ENCODE measurements around the gene ACVRL1.

Gene ACVRL1

DNA sequence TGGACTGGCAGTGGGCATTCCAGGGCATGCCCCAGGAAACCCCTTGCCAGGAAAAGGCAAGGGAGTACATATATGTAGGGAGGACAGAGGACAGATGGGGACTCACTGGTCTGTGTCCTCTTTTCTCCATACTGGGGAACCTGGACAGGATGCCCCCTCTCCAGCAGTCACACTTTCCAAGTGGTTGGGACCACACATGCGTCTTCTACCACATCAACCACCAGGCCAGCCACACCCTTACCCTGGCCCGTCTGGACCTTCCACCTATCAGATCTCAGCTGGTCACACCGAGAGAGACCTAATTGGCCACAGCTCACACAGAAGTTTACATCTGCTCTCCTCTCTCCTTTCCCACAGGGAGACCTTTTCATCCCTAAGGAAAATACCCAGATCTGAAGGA, 11.1 kb upstream of the ACVRL1 start:
- no peak for DNase-seq (ENCODE audit: extremely low read depth in 1 of 2, low read depth in 1 of 2)

GRCh38 chr12:51897181-51897580, 10.1 kb upstream of the ACVRL1 start:
- no peak for DNase-seq (ENCODE audit: extremely low read depth in 1 of 2, low read depth in 1 of 2)

GRCh38 chr12:51898506-51898905, 8.8 kb upstream of the ACVRL1 start:
- no peak for DNase-seq (ENCODE audit: extremely low read depth in 1 of 2, low read depth in 1 of 2)

DNA sequence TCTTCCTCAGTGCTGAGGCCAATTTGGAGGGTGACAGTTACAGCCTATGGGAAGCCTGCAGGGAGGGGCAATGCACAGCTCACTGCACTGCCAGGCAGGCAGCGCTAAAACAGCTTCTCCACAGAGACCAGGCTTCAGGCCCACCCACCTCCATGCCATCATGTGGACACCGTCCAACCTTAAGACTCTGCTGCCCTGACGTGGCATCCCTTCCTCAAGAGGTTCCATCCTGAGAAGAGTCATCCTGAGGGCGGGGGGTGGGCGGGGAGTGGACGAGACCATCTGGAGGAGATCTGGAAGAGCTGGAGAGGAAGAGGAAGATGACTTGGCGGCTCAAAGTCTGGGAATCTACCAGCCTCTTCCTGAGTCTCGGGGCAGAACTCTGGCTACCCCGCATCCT, 8.4 kb upstream of the ACVRL1 start:
- DNase-seq (ENCODE audit: extremely low read depth in 1 of 2, low read depth in 1 of 2): no peak

DNA sequence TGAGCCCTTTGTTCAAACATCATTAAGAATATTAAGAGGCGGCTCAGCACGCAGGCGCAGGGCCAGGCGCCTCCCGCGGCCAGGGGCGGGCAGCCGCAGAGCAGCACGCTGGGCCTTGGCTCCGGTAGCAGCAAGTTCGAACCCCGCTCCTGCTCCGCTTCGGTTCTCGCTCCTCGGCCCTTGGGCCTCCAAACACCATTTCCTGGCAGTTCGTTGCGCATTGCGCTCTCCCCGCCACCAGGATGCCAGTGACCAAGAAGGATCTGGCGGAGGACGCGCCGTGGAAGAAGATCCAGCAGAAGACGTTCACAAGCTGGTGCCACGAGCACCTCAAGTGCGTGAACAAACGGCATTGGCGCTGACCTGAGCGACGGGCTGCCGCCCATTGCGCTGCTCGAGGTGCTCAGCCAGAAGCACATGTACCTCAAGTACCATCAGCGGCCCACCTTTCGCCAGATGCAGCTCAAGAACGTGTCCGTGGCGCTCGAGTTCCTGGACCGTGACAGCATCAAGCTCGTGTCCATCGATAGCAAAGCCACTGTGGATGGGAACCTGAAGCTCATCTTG, 6.9 kb upstream of the ACVRL1 start:
- DNase-seq (ENCODE audit: extremely low read depth in 1 of 2, low read depth in 1 of 2): no peak

DNA sequence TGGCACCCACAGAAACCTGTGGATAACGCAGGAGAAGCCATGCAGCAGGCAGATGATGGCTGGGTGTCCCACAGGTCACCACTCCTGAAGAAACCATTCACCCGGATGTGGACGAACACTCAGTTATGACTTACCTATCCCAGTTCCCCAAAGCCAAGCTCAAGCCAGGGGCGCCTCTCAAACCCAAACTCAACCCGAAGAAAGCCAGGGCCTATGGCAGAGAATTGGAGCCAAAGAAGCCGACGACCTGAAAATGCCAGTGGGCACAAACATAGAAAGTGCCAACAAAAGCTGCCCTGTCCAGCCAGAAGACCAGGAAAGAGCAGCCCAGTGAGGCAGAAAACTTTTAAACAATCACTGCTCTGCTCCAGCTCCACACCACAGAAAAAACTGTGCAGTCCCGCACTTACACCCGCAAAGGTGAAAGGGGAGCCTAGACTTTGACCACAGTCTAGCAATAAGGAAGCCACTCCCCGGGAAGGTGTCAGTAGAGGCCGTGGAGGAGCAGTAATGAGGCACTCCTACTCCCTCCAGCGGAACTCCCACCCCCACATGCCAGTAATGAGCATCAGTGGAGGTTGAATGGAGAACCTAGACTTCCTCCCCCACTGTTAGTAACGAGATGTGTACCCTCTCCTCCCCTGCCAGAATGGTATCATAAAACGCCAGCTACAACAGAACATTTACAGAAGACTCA, 6.0 kb upstream of the ACVRL1 start:
- no peak for DNase-seq (ENCODE audit: extremely low read depth in 1 of 2, low read depth in 1 of 2)

DNA sequence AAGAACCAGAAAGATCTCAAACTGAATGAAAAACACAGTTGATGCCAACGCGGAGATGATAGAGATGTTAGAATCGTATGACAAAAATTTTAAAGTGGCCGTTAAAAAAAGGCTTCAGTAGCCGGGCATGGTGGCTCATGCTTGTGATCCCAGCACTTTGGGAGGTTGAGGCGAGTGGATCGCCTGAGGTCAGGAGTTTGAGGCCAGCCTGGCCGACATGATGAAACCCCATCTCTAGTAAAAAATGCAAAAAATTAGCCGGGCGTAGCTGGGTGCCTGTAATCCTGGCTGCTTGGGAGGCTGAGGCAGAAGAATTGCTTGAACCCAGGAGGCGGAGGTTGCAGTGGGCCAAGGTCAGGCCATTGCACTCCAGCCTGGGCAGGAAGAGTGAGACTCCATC, 5.4 kb upstream of the ACVRL1 start:
- DNase-seq (ENCODE audit: extremely low read depth in 1 of 2, low read depth in 1 of 2): no peak

DNA sequence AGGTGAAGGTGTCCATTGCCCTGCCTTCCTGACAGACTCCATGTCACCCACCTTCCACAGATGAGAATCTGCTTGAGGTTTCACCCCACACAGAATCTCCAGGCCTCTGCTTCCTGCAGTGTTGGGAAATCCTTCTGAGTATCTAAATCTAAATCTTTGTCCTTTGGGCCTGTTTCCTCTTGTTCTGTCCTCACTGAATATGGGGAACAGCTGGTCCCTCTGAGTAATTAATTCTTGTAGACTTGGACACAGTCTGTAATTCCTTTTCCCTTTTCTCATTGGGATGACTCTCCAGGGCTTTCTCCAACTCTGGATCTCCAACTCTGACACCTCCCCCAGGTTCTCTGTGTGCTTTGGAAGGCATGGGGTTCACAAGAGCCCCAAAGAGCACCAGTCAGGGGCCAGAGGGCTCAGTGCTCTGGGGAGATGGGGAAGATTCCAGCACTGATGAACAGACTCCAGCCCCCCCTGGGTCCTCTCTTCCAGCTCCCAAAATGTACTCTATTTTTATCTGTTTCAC, 2.3 kb upstream of the ACVRL1 start:
- no peak for DNase-seq (ENCODE audit: extremely low read depth in 1 of 2, low read depth in 1 of 2)

GRCh38 chr12:51905471-51906429, 1.6 kb upstream of the ACVRL1 start:
- DNase-seq (ENCODE audit: extremely low read depth in 1 of 2, low read depth in 1 of 2): no peak

GRCh38 chr12:51906430-51907082, 748 bp upstream of the ACVRL1 start:
- DNase-seq (ENCODE audit: extremely low read depth in 1 of 2, low read depth in 1 of 2): no peak

DNA sequence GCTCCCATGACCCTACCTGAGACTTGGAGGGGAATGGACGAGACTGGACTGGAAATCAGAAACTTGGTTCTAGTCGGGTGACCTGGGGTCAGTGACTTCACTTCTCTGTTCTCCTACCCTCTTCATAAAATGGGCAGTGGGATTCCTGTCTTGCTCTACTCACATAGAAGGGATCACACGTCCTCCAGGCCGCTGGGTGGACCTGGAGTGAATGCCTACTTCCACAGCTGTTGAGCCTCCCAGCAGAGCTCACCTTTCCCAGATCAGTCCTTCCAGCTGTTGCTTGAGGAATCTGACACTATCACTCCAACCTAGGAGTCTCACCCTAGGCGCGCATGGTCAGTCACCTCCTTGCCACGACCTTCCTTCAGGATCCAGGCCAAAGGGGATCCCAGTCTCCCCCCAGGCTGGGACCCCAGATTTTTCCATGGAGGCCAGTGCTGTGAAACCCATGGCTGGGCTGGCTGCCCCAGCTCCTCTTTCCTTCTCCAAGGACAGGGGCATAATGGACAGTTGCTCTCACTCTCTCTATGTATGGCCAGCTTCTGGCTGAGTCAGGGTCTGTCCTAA, 637 bp downstream of the ACVRL1 start:
- DNase-seq (ENCODE audit: extremely low read depth in 1 of 2, low read depth in 1 of 2): no peak

- DNase-seq (ENCODE audit: extremely low read depth in 1 of 2, low read depth in 1 of 2): no peak
Observed at GRCh38 chr12:51908876-51909592, 1.7 kb downstream of the ACVRL1 start.

DNA sequence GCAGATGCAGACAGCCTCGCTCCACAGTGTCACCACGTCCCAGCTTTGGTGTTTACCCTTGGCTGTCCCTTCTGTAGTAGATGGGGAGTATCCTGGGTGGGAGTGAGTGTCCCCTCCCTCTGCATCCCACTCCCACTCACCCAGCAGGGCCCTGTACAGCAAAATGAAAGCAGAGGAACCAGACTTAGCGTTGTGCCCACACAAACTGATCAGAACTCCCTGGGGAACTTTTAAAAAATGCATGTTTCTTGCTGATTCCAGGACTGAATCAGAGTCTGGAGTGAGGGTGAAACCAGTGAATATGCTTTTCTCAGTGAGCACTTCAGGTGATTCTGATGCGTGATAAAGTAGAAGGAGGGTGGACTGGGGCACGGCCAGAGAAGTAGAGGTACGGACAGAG, 2.9 kb downstream of the ACVRL1 start:
- no peak for DNase-seq (ENCODE audit: extremely low read depth in 1 of 2, low read depth in 1 of 2)

- DNase-seq (ENCODE audit: extremely low read depth in 1 of 2, low read depth in 1 of 2): no peak
Observed at GRCh38 chr12:51910691-51911090, 3.4 kb downstream of the ACVRL1 start.

DNA sequence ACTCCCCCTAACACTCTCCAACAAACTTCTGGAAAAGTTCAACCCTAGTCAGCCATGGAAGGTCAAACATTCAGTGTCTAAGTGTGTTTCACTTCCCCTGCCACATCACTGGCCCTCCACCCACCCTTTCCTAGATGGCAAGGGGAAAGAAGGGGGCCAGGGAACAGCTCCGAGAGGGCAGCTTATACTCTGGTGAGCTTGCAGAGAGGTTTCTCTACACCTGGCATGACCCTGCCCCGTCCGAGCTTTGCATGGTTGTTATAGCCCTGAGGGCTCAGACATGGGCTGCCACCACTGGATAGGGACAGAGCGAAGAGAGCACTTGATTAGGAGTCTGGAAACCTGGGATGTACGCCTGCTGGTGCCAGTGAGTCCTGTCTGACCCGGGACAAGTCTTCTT, 4.0 kb downstream of the ACVRL1 start:
- DNase-seq (ENCODE audit: extremely low read depth in 1 of 2, low read depth in 1 of 2): no peak

GRCh38 chr12:51911788-51912711, 4.7 kb downstream of the ACVRL1 start:
- no peak for DNase-seq (ENCODE audit: extremely low read depth in 1 of 2, low read depth in 1 of 2)

- no peak for DNase-seq (ENCODE audit: extremely low read depth in 1 of 2, low read depth in 1 of 2)
Observed at GRCh38 chr12:51913071-51914033, 6.0 kb downstream of the ACVRL1 start.

All from stimulated activated CD8-positive, alpha-beta memory T cell treated with anti-CD3 and anti-CD28 coated beads, Interleukin-7, amount 100 ng/mL, for 48 hours (primary cell).